Measurements from ENCODE around the gene TMEM223. TPM values are rescaled to one million over a fixed set of nuclear protein-coding genes. Genes with fewer than 3 reads are reported as not detected.

Gene TMEM223
- total and polyA plus RNA-seq, 9 of the 15 experiments (the other 6 are each of a cell fraction or from before 2014, with no cell fraction given): 5.9 to 34.5 (median 19.6) TPM

- TF ChIP-seq ZNF584 (CRISPR knock-in tag; IDR thresholded peaks at IDR 0.05; ENCODE audit: low read depth) (no peak), POLR2H (tag; IDR thresholded peaks at IDR 0.05; ENCODE audit: low read depth) (peak; percentile 71), POLR2B (IDR thresholded peaks at IDR 0.05; ENCODE audit: low read depth, partially characterized antibody) (peak; percentile 72), DLX4 (CRISPR knock-in tag; IDR thresholded peaks at IDR 0.05) (no peak), ZKSCAN3 (CRISPR knock-in tag; IDR thresholded peaks at IDR 0.05) (no peak), SRSF1 (IDR thresholded peaks at IDR 0.05; ENCODE audit: low read depth, low read length) (no peak), CHAMP1 (IDR thresholded peaks at IDR 0.05) (no peak), ERF (CRISPR knock-in tag; IDR thresholded peaks at IDR 0.05) (no peak), ZNF174 (CRISPR knock-in tag; IDR thresholded peaks at IDR 0.05) (no peak), SNRNP70 (optimal IDR thresholded peaks at IDR 0.05; ENCODE audit: low read depth, low read length) (no peak), ELK1 (CRISPR knock-in tag; IDR thresholded peaks at IDR 0.05) (no peak), FOXP4 (CRISPR knock-in tag; IDR thresholded peaks at IDR 0.05; ENCODE audit: borderline replicate concordance) (no peak), KAT7 (CRISPR knock-in tag; IDR thresholded peaks at IDR 0.05; ENCODE audit: borderline replicate concordance) (no peak; the same call in 1 of the 2 replicates), ZFX (CRISPR knock-in tag; IDR thresholded peaks at IDR 0.05) (peak; percentile 74), ZBTB8A (IDR thresholded peaks at IDR 0.05; ENCODE audit: partially characterized antibody) (no peak), PRPF4 (IDR thresholded peaks at IDR 0.05; ENCODE audit: insufficient read depth, low read depth, low read length, poor library complexity, severe bottlenecking) (no peak), HBP1 (CRISPR knock-in tag; IDR thresholded peaks at IDR 0.05) (0 out of 2 replicates have a peak, but pooled peaks have one; percentile 55), GATAD2A (IDR thresholded peaks at IDR 0.05) (peak; percentile 87; the same call in 1 of the 2 replicates), POLR2A (conservative IDR thresholded peaks at IDR 0.05) (peak; percentile 86)
Measured at GRCh38 chr11:62771144-62772021, 20.4 kb downstream of the TMEM223 start, which contains the start of gene TAF6L (continued).

All from K562 (cell line).